Measurements from ENCODE around the gene DNAH1. TPM values are rescaled to one million over a fixed set of nuclear protein-coding genes. Genes with fewer than 3 reads are reported as not detected.

Gene DNAH1
- total and polyA plus RNA-seq, 2 of the 13 experiments (the other 11 are each of a cell fraction or from before 2014, with no cell fraction given), result 0.64 to 3.5 TPM

- TF ChIP-seq NR2F6 (IDR thresholded peaks at IDR 0.05) (peak; percentile 83), NR2F6 (CRISPR knock-in tag; IDR thresholded peaks at IDR 0.05) (peak; percentile 72), RFX3 (CRISPR knock-in tag; IDR thresholded peaks at IDR 0.05) (no peak), STAG1 (CRISPR knock-in tag; IDR thresholded peaks at IDR 0.05) (peak; percentile 40), PCBP2 (optimal IDR thresholded peaks at IDR 0.05; ENCODE audit: low read depth, low read length, poor library complexity, severe bottlenecking) (no peak), AFF4 (CRISPR knock-in tag; IDR thresholded peaks at IDR 0.05) (no peak), TRIM22 (IDR thresholded peaks at IDR 0.05) (no peak), ZFP37 (CRISPR knock-in tag; IDR thresholded peaks at IDR 0.05; ENCODE audit: borderline replicate concordance) (no peak), PITX1 (CRISPR knock-in tag; IDR thresholded peaks at IDR 0.05) (no peak), CENPT (CRISPR knock-in tag; IDR thresholded peaks at IDR 0.05; ENCODE audit: low read depth) (no peak), PHF21A (CRISPR knock-in tag; IDR thresholded peaks at IDR 0.05) (0 out of 2 replicates have a peak, but pooled peaks have one; percentile 39), ISL2 (CRISPR knock-in tag; IDR thresholded peaks at IDR 0.05) (no peak), TOE1 (CRISPR knock-in tag; IDR thresholded peaks at IDR 0.05) (no peak), GATAD2A (CRISPR knock-in tag; IDR thresholded peaks at IDR 0.05) (0 out of 2 replicates have a peak, but pooled peaks have one; percentile 24), FOXM1 (CRISPR knock-in tag; IDR thresholded peaks at IDR 0.05) (no peak), SKIL (CRISPR knock-in tag; IDR thresholded peaks at IDR 0.05; ENCODE audit: borderline replicate concordance) (peak; percentile 56; the same call in 1 of the 2 replicates), MAF1 (CRISPR knock-in tag; IDR thresholded peaks at IDR 0.05; ENCODE audit: borderline replicate concordance) (no peak), STAT5B (CRISPR knock-in tag; IDR thresholded peaks at IDR 0.05) (no peak), ZFP91 (CRISPR knock-in tag; IDR thresholded peaks at IDR 0.05; ENCODE audit: borderline replicate concordance) (0 out of 2 replicates have a peak, but pooled peaks have one; percentile 28)
These were observed 7.6 kb downstream of the DNAH1 start (continued) for GRCh38 chr3:52323526-52324295.
